Mesenteric fat pad (tissue), 1 donor: ENCODE data around the gene TMEM231. TPM values are rescaled to one million over a fixed set of nuclear protein-coding genes. Genes with fewer than 3 reads are reported as not detected.

Experiments
- DNase-seq: peaks from one replicate; pipeline ENCODE4 v3.0.0-alpha.2; 2020; ENCODE audit warnings: low spot score
- total RNA-seq: library from RNA; stranded (reverse); fragmentation: NEBNext Ultra II Directional; extraction: Animal tissue kit (Norgen Biotek cat#: 25700); gene quantifications from one replicate; pipeline ENCODE4 v1.2.1, GENCODE V29; 2021
- donor health status: DM: yes; HTN: yes; CAD: no.

TMEM231 gene
- total RNA-seq, 1 donor from 2014 or later = 7.2 TPM

GRCh38 chr16:75494661-75495075 is 61.4 kb downstream of the TMEM231 start:
- no peak for DNase-seq

DNA sequence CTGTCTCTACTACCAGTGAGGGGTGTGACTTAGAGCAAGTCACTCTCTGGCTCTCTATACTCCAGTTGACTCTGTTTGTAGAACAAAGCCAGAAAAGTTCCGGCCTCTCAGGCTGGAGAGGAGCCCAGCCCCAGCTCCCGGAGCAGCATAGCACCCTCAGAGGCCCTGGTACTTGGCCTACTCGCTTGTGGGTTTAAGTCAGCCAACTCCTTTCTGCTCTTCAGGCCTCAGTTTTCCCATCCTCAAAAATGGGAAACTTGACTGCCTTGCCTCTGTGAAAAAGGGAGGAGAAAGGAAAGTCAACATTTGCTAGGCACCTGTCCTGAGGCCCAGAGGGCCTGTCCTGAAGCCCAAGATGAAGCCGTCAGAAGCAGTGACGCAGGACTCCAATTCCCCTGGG is 61.9 kb downstream of the TMEM231 start:
- DNase-seq = no peak

DNA sequence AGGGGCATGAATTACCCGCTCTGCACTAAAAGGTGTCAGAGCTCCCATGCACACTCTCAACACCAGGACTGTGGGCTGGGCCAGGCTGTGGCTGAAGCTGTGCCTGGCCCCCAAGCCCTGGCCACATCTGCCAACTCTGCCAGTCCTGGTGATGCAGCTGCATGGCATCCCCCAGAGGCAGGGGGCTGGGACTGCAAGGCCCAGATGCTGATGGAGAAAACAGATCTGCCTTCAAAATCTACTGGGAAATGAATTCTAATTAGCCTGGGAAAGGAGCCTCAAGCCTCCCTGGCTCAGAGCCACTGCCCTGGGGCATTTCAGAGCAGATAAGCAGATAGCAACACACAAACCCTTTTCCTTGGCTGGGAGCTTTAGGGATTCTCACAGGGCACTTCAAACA is 64.2 kb downstream of the TMEM231 start:
- no peak for DNase-seq

DNA sequence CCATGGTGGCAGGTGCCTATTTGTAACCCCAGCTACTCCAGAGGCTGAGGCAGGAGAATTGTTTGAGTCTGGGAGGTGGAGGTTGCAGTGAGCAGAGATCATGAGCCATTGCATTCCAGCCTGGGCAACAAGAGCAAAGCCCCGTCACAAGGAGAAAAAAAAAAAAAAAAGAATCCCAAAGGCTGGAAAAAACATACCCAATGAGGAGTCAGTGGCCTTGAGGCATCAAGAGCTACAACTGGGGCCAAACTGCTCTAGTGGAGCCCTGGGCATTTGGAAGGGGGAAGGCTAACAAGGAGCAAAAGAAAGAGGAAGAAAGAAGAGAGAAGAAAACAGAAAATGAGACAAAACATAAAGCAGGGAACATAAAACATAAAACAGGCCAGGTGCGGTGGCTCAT is 67.7 kb downstream of the TMEM231 start:
- DNase-seq = no peak

Other genes starting within 250 kb of the TMEM231 start
- 43.1 TPM for gene CFDP1, start 122.7 kb downstream of the TMEM231 start, total RNA-seq
- 17.3 TPM for gene TMEM170A, start 91.6 kb downstream of the TMEM231 start, total RNA-seq
- 0.16 TPM for gene CHST6, start 60.8 kb downstream of the TMEM231 start, total RNA-seq
- not detected for gene CHST5, start 20.1 kb downstream of the TMEM231 start, total RNA-seq
- 102 TPM for gene GABARAPL2, start 10.1 kb upstream of the TMEM231 start, total RNA-seq
- gene ADAT1, start 67.0 kb upstream of the TMEM231 start, total RNA-seq = 32.6 TPM
- gene KARS1, start 91.4 kb upstream of the TMEM231 start, total RNA-seq = 101 TPM
- gene TERF2IP, start 91.5 kb upstream of the TMEM231 start, total RNA-seq = 46.3 TPM
- not detected for gene CPHXL2, start 120.8 kb upstream of the TMEM231 start, total RNA-seq
- not detected for gene DUXB, start 145.2 kb upstream of the TMEM231 start, total RNA-seq
- not detected for gene CPHXL, start 170.2 kb upstream of the TMEM231 start, total RNA-seq